Karpas-422 (cell line): ENCODE data around the gene ATP5F1B. TPM values are rescaled to one million over a fixed set of nuclear protein-coding genes. Genes with fewer than 3 reads are reported as not detected.
"Not testable (repeated sequence)": the region's sequence is repeated elsewhere in the genome, so short reads cannot be mapped to it uniquely, and the experiment has no call there.

Source experiments
- DNase-seq: peaks from one replicate; pipeline ENCODE4 v3.0.0-alpha.2; 2015
- H2AFZ ChIP-seq: fragments of 200-600 bp; sonication (generic); 2 replicates; pipeline ENCODE4 v1.6.1; 2014; ENCODE audit warnings: antibody characterized with exemption, low read length, mixed read lengths
- H3K27ac ChIP-seq: fragments of 200-600 bp; sonication (generic); 2 replicates; pipeline ENCODE4 v1.5.1; 2014; ENCODE audit warnings: mild to moderate bottlenecking, low read length, moderate library complexity
- H3K27me3 ChIP-seq: fragments of 200-600 bp; sonication (generic); 2 replicates; pipeline ENCODE4 v1.6.1; 2014; ENCODE audit warnings: low read length, mixed read lengths
- H3K36me3 ChIP-seq: fragments of 200-600 bp; sonication (generic); 2 replicates; pipeline ENCODE4 v1.6.1; 2014; ENCODE audit warnings: low read length, mixed read lengths; ENCODE audit not compliant: insufficient read depth
- H3K4me1 ChIP-seq: fragments of 200-600 bp; sonication (generic); 2 replicates; pipeline ENCODE4 v1.6.1; 2014; ENCODE audit warnings: mild to moderate bottlenecking, low read length, mixed read lengths
- H3K4me2 ChIP-seq: fragments of 200-600 bp; sonication (generic); 2 replicates; pipeline ENCODE4 v1.6.1; 2014; ENCODE audit warnings: low read length, low read depth, mild to moderate bottlenecking; ENCODE audit not compliant: poor library complexity, severe bottlenecking
- H3K4me3 ChIP-seq: fragments of 200-600 bp; sonication (generic); 2 replicates; pipeline ENCODE4 v1.5.1; 2014; ENCODE audit warnings: mild to moderate bottlenecking, antibody characterized with exemption, low read length, mixed read lengths
- H3K79me2 ChIP-seq: fragments of 200-600 bp; sonication (generic); 2 replicates; pipeline ENCODE4 v1.6.1; 2014; ENCODE audit warnings: mild to moderate bottlenecking, low read length, mixed read lengths
- H3K9ac ChIP-seq: fragments of 200-600 bp; sonication (generic); 2 replicates; pipeline ENCODE4 v1.6.0; 2014; ENCODE audit warnings: low read length
- H3K9me2 ChIP-seq: fragments of 200-600 bp; sonication (generic), shearing (Covaris generic); replicated peaks from 2 replicates; pipeline ENCODE4 v1.6.0; 2014; ENCODE audit warnings: mild to moderate bottlenecking, low read length, moderate library complexity; ENCODE audit not compliant: insufficient read depth
- H3K9me3 ChIP-seq: fragments of 300-700, 200-600 bp; sonication (generic); 2 replicates; pipeline ENCODE4 v1.6.1; 2014; ENCODE audit warnings: low read length, mixed read lengths
- H4K20me1 ChIP-seq: fragments of 200-600 bp; sonication (generic); 2 replicates; pipeline ENCODE4 v1.6.1; 2014; ENCODE audit warnings: mild to moderate bottlenecking, antibody characterized with exemption, low read length, low read depth; ENCODE audit not compliant: insufficient read depth
- total RNA-seq: library from RNA; depleted of rRNA; stranded (reverse); fragments of >200 nt; shearing (Covaris generic); gene quantifications from 2 replicates; pipeline ENCODE4 v1.2.3, GENCODE V29; 2014; ENCODE audit warnings: low replicate concordance

ATP5F1B gene
- total RNA-seq, 1 experiment from 2014 or later: 674 TPM

DNA sequence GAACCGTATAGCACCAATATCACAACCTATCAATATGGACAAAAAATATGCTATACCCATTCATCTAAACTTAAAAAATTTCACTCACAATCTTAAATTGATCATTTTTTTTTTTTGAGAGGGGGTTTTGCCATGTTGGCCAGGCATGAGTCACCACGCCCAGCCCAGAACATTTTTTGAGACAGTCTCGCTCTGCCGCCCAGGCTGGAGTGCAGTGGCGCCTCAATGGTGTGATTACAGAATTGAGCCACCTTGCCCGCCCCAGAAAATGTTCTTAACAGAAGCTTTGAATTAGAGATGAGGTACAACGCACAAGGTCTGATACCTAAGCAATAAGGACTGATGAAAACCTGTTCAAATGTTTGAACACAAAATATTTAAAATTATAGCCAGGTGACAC is 15.8 kb upstream of the ATP5F1B start:
- no peak overlapping the region for H3K9ac ChIP-seq
- H3K4me3 ChIP-seq: no peak overlapping the region
- H3K4me2 ChIP-seq: no peak overlapping the region
- no peaks in the 10 kb centered on the region for H3K27me3 ChIP-seq
- H3K27ac ChIP-seq: no peak overlapping the region
- no peaks in the 10 kb centered on the region for H3K9me3 ChIP-seq
- H3K79me2 ChIP-seq: 0 out of 2 replicates have a peak, but pooled peaks cover 3% of the 10 kb centered on the region
- H3K4me1 ChIP-seq: peaks cover 37% of the 10 kb centered on the region
- DNase-seq: peak; percentile 57
- no peaks in the 10 kb centered on the region for H3K9me2 ChIP-seq
- H2AFZ ChIP-seq: no peak overlapping the region
- peaks cover 24% of the 10 kb centered on the region; the same call in 1 of the 2 replicates for H3K36me3 ChIP-seq
- H4K20me1 ChIP-seq: no peaks in the 10 kb centered on the region

GRCh38 chr12:56658921-56659320 is 13.1 kb upstream of the ATP5F1B start:
- DNase-seq: peak; percentile 84
- H3K9me2 ChIP-seq: no peaks in the 10 kb centered on the region
- H3K27ac ChIP-seq: peak overlapping the region; percentile 68
- no peaks in the 10 kb centered on the region for H3K36me3 ChIP-seq
- peak overlapping the region; percentile 7; the same call in 1 of the 2 replicates for H3K9ac ChIP-seq
- H3K79me2 ChIP-seq: no peaks in the 10 kb centered on the region
- H3K9me3 ChIP-seq: no peaks in the 10 kb centered on the region; the same call in 1 of the 2 replicates
- no peaks in the 10 kb centered on the region for H3K27me3 ChIP-seq
- H4K20me1 ChIP-seq: no peaks in the 10 kb centered on the region
- H3K4me3 ChIP-seq: no peak overlapping the region; the same call in 1 of the 2 replicates
- peak overlapping the region; percentile 49 for H3K4me2 ChIP-seq
- peaks cover 37% of the 10 kb centered on the region for H3K4me1 ChIP-seq
- H2AFZ ChIP-seq: no peak overlapping the region

GRCh38 chr12:56657416-56658379 is 11.9 kb upstream of the ATP5F1B start:
- H3K27ac ChIP-seq: no peak overlapping the region; the same call in 1 of the 2 replicates
- H3K4me3 ChIP-seq: no peak overlapping the region
- no peak overlapping the region for H2AFZ ChIP-seq
- H3K4me1 ChIP-seq: peaks cover 37% of the 10 kb centered on the region
- no peaks in the 10 kb centered on the region for H3K9me2 ChIP-seq
- H3K4me2 ChIP-seq: no peak overlapping the region
- peak; percentile 55 for DNase-seq
- H3K27me3 ChIP-seq: no peaks in the 10 kb centered on the region
- H3K9ac ChIP-seq: no peak overlapping the region
- H4K20me1 ChIP-seq: no peaks in the 10 kb centered on the region
- H3K79me2 ChIP-seq: no peaks in the 10 kb centered on the region
- peaks cover 5% of the 10 kb centered on the region for H3K9me3 ChIP-seq
- no peaks in the 10 kb centered on the region for H3K36me3 ChIP-seq

DNA sequence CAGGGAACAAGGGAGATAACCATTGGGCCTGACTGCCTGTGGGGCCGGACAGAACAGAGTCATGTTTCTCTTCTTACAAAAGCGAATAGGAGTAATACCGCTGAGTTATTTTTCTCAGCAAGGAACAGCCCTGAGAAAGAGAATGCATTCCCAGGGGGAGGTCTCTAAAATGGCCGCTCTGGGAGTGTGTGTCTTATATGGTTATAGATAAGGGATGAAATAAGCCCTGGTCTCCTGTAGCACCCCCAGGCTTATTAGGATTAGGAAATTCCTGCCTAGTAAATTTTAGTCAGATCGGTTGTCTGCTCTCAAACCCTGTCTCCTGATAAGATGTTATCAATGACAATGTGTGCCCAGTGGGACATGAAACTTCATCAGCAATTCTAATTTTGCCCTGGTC is 8.0 kb upstream of the ATP5F1B start:
- H3K9ac ChIP-seq, H3K36me3 ChIP-seq, H2AFZ ChIP-seq, H4K20me1 ChIP-seq, H3K4me3 ChIP-seq, DNase-seq, H3K4me2 ChIP-seq, H3K9me2 ChIP-seq, H3K27me3 ChIP-seq, H3K27ac ChIP-seq, H3K9me3 ChIP-seq, H3K79me2 ChIP-seq: not testable (repeated sequence)
- H3K4me1 ChIP-seq: peaks cover 10% of the 10 kb centered on the region

DNA sequence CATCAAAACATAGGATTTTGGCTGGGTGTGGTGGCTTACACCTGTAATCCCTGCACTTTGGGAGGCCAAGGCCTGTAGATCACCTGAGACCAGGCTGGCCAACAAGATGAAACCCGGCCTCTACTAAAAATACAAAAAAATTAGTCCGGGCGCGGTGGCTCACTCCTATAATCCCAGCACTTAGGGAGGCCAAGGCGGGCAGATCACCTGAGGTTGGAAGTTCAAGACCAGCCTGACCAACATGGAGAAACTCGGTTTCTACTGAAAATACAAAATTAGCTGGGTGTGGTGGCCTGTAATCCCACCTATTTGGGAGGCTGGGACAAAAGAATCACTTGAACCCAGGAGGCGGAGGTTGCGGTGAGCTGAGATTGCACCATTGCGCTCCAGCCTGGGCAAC is 2.2 kb upstream of the ATP5F1B start:
- Histone ChIP-seq H4K20me1 (peaks cover 16% of the 10 kb centered on the region), H3K79me2 (peaks cover 27% of the 10 kb centered on the region), H3K4me1 (peaks cover 23% of the 10 kb centered on the region), H3K36me3 (peaks cover 24% of the 10 kb centered on the region)
- not testable (repeated sequence) for H3K9me2 ChIP-seq, H3K4me2 ChIP-seq, H2AFZ ChIP-seq, H3K9me3 ChIP-seq, H3K27me3 ChIP-seq, H3K27ac ChIP-seq, DNase-seq, H3K9ac ChIP-seq, H3K4me3 ChIP-seq

GRCh38 chr12:56645201-56645716 is 525 bp downstream of the ATP5F1B start:
- H3K36me3 ChIP-seq: peaks cover 39% of the 10 kb centered on the region
- H3K79me2 ChIP-seq: peaks cover 37% of the 10 kb centered on the region

DNA sequence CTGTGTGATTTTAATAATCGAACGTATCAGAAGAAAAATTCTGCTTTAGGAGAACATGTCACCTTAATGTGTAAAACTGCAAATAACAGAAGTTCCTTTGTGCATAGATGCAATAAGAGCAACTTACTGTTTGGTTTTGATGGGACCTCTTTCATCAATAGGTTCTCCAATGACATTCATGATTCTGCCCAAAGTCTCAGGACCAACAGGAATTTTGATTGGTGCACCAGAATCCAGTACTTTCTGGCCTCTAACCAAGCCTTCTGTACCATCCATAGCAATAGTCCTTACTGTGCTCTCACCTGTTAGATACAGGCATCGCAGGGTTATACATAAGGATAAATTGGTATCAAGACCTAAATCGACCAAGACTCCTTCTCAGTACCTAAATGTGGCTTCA is 1.1 kb downstream of the ATP5F1B start:
- H3K4me1 ChIP-seq: peaks cover 23% of the 10 kb centered on the region
- peak overlapping the region; percentile 83 for H3K4me2 ChIP-seq
- H3K4me3 ChIP-seq: peak overlapping the region; percentile 97
- peak overlapping the region; percentile 93 for H3K9ac ChIP-seq
- peaks cover 43% of the 10 kb centered on the region for H3K36me3 ChIP-seq
- peaks cover 37% of the 10 kb centered on the region for H3K79me2 ChIP-seq
- no peaks in the 10 kb centered on the region for H3K9me3 ChIP-seq
- H3K9me2 ChIP-seq: no peaks in the 10 kb centered on the region
- H2AFZ ChIP-seq: no peak overlapping the region
- no peaks in the 10 kb centered on the region for H3K27me3 ChIP-seq
- DNase-seq: no peak
- H4K20me1 ChIP-seq: peaks cover 29% of the 10 kb centered on the region
- peak overlapping the region; percentile 90 for H3K27ac ChIP-seq

More at GRCh38 chr12:56645201-56645716, 525 bp downstream of the ATP5F1B start:
- Histone ChIP-seq H3K9ac (peak overlapping the region; percentile 93), H2AFZ (no peak overlapping the region), H3K4me3 (peak overlapping the region; percentile 97), H3K27ac (peak overlapping the region; percentile 90), H3K4me2 (peak overlapping the region; percentile 83), H3K4me1 (peaks cover 23% of the 10 kb centered on the region), H4K20me1 (peaks cover 29% of the 10 kb centered on the region), H3K27me3 (no peaks in the 10 kb centered on the region), H3K9me2 (no peaks in the 10 kb centered on the region), H3K9me3 (no peaks in the 10 kb centered on the region)
- DNase-seq: peak; percentile 64

GRCh38 chr12:56641219-56641618 is 4.6 kb downstream of the ATP5F1B start:
- peaks cover 62% of the 10 kb centered on the region for H3K36me3 ChIP-seq
- H3K79me2 ChIP-seq: peaks cover 37% of the 10 kb centered on the region
- DNase-seq: no peak

More at GRCh38 chr12:56641219-56641618, 4.6 kb downstream of the ATP5F1B start:
- no peaks in the 10 kb centered on the region for H3K9me3 ChIP-seq
- peaks cover 33% of the 10 kb centered on the region for H4K20me1 ChIP-seq
- no peak overlapping the region for H2AFZ ChIP-seq
- no peak overlapping the region for H3K9ac ChIP-seq
- H3K4me2 ChIP-seq: no peak overlapping the region
- no peaks in the 10 kb centered on the region for H3K9me2 ChIP-seq
- H3K4me3 ChIP-seq: no peak overlapping the region
- H3K27me3 ChIP-seq: no peaks in the 10 kb centered on the region
- H3K27ac ChIP-seq: no peak overlapping the region
- peaks cover 34% of the 10 kb centered on the region for H3K4me1 ChIP-seq
